ENCODE results near the gene GREM2. TPM values are rescaled to one million over a fixed set of nuclear protein-coding genes. Genes with fewer than 3 reads are reported as not detected.

GREM2 gene
- total and polyA plus RNA-seq, 2 donors (not counting 1 experiment from before 2014, with no cell fraction given), result not detected

GRCh38 chr1:240599830-240600229, 12.1 kb downstream of the GREM2 start:
- no peak for ATAC-seq (ENCODE audit: low read depth)
- no peak overlapping the region for H3K4me3 ChIP-seq (ENCODE audit: control extremely low read depth in 1 of 5, extremely low read depth in 1 of 5, insufficient read depth in 1 of 5, low read depth in 2 of 5, low read length in 4 of 5)
- no peaks in the 10 kb centered on the region for H3K4me1 ChIP-seq (ENCODE audit: control insufficient read depth in 2 of 2, insufficient read depth in 2 of 2, low read length in 2 of 2)
- no peak overlapping the region for H3K4me3 Mint-ChIP-seq
- no peak for DNase-seq
- no peaks in the 10 kb centered on the region for H3K36me3 ChIP-seq (replicated peaks in 1 of 2; ENCODE audit: control extremely low read depth in 1 of 2, control insufficient read depth in 1 of 2, extremely low read depth in 1 of 2, insufficient read depth in 2 of 2, low read length in 1 of 2)
- no peak for TF ChIP-seq CTCF (IDR thresholded peaks at IDR 0.05)
- no peak for TF ChIP-seq EZH2 (IDR thresholded peaks at IDR 0.05; ENCODE audit: borderline replicate concordance, insufficient read depth, low read depth, low read length, poor library complexity, severe bottlenecking)
- 75% methylated on average over 4 of the region's 6 CpGs for WGBS (ENCODE audit: insufficient coverage)
- CTCF ChIA-PET, result no interaction called here
- no peak overlapping the region for H3K27ac Mint-ChIP-seq
- no peaks in the 10 kb centered on the region for H3K9me3 ChIP-seq (ENCODE audit: control extremely low read depth in 1 of 3, control insufficient read depth in 2 of 3, insufficient read depth in 1 of 3, low read length in 2 of 3)
- no peak overlapping the region for H3K9ac ChIP-seq (ENCODE audit: low read length)
- H3K79me2 ChIP-seq (ENCODE audit: control insufficient read depth, insufficient read depth, low read length), result no peaks in the 10 kb centered on the region
- no peaks in the 10 kb centered on the region for H3K9me3 Mint-ChIP-seq (ENCODE audit: insufficient read depth)
- H3K27me3 Mint-ChIP-seq, result no peaks in the 10 kb centered on the region
- intact Hi-C loops (cut with micrococcal nuclease), result no loop called here
- POLR2A ChIA-PET, result no interaction called here
- H4K20me1 ChIP-seq (ENCODE audit: control insufficient read depth, insufficient read depth, low read length, poor library complexity, severe bottlenecking), result no peaks in the 10 kb centered on the region
- H3K4me1 Mint-ChIP-seq, result no peaks in the 10 kb centered on the region
- no peak overlapping the region for H3K4me2 ChIP-seq (replicated peaks; ENCODE audit: low read depth, low read length, poor library complexity, severe bottlenecking)
- no peaks in the 10 kb centered on the region for H3K27me3 ChIP-seq (replicated peaks in 1 of 4; ENCODE audit: control extremely low read depth in 1 of 4, control insufficient read depth in 3 of 4, insufficient read depth in 4 of 4, low read length in 3 of 4)
- no peak overlapping the region for H2AFZ ChIP-seq (ENCODE audit: insufficient read depth, low read depth, low read length, poor library complexity, severe bottlenecking)
- no peak overlapping the region for H3K27ac ChIP-seq (ENCODE audit: low read length in 2 of 2)

- intact Hi-C loops (cut with micrococcal nuclease), result no loop called here
- DNase-seq, result no peak
- H3K9ac ChIP-seq (ENCODE audit: low read length), result no peak overlapping the region
- Mint-ChIP-seq H3K27ac (no peak overlapping the region), H3K4me1 (no peaks in the 10 kb centered on the region), H3K9me3 (ENCODE audit: insufficient read depth) (no peaks in the 10 kb centered on the region), H3K27me3 (no peaks in the 10 kb centered on the region), H3K4me3 (no peak overlapping the region)
- no peak overlapping the region for H3K4me3 ChIP-seq (ENCODE audit: control extremely low read depth in 1 of 5, extremely low read depth in 1 of 5, insufficient read depth in 1 of 5, low read depth in 2 of 5, low read length in 4 of 5)
- no peaks in the 10 kb centered on the region for H3K9me3 ChIP-seq (ENCODE audit: control extremely low read depth in 1 of 3, control insufficient read depth in 2 of 3, insufficient read depth in 1 of 3, low read length in 2 of 3)
- POLR2A ChIA-PET, result no interaction called here
- TF ChIP-seq EZH2 (IDR thresholded peaks at IDR 0.05; ENCODE audit: borderline replicate concordance, insufficient read depth, low read depth, low read length, poor library complexity, severe bottlenecking) (no peak), CTCF (IDR thresholded peaks at IDR 0.05) (no peak)
- CTCF ChIA-PET, result no interaction called here
- H4K20me1 ChIP-seq (ENCODE audit: control insufficient read depth, insufficient read depth, low read length, poor library complexity, severe bottlenecking), result no peaks in the 10 kb centered on the region
- H3K27me3 ChIP-seq (replicated peaks in 1 of 4; ENCODE audit: control extremely low read depth in 1 of 4, control insufficient read depth in 3 of 4, insufficient read depth in 4 of 4, low read length in 3 of 4), result no peaks in the 10 kb centered on the region
- H2AFZ ChIP-seq (ENCODE audit: insufficient read depth, low read depth, low read length, poor library complexity, severe bottlenecking), result no peak overlapping the region
- no peaks in the 10 kb centered on the region for H3K36me3 ChIP-seq (replicated peaks in 1 of 2; ENCODE audit: control extremely low read depth in 1 of 2, control insufficient read depth in 1 of 2, extremely low read depth in 1 of 2, insufficient read depth in 2 of 2, low read length in 1 of 2)
- ATAC-seq (ENCODE audit: low read depth), result no peak
- H3K79me2 ChIP-seq (ENCODE audit: control insufficient read depth, insufficient read depth, low read length), result no peaks in the 10 kb centered on the region
- no peak overlapping the region for H3K4me2 ChIP-seq (replicated peaks; ENCODE audit: low read depth, low read length, poor library complexity, severe bottlenecking)
- WGBS (ENCODE audit: insufficient coverage), result no CpG with 5 or more reads among the region's 3 CpGs
- H3K4me1 ChIP-seq (ENCODE audit: control insufficient read depth in 2 of 2, insufficient read depth in 2 of 2, low read length in 2 of 2), result no peaks in the 10 kb centered on the region
- no peak overlapping the region for H3K27ac ChIP-seq (ENCODE audit: low read length in 2 of 2)
Measured at GRCh38 chr1:240599299-240599698, 12.7 kb downstream of the GREM2 start.
